BE2C (cell line): ENCODE measurements around the gene TNNT1.
"Not testable (repeated sequence)": the region's sequence is repeated elsewhere in the genome, so short reads cannot be mapped to it uniquely, and the experiment has no call there.

Source experiments
- DNase-seq: peaks from one replicate; pipeline ENCODE4 v3.0.0-alpha.2; 2020
- H3K27me3 ChIP-seq: fragments of 250-450 bp; sonication (Bioruptor Pico); 2 replicates; pipeline ENCODE4 v1.5.1; 2020; ENCODE audit warnings: mild to moderate bottlenecking
- H3K36me3 ChIP-seq: fragments of 250-450 bp; sonication (Bioruptor Pico); 2 replicates; pipeline ENCODE4 v1.5.1; 2020; ENCODE audit warnings: mild to moderate bottlenecking
- H3K4me1 ChIP-seq: fragments of 250-450 bp; sonication (Bioruptor Pico); 2 replicates; pipeline ENCODE4 v1.5.1; 2020
- H3K4me3 ChIP-seq: 2 replicates; pipeline ENCODE4 v1.5.1; 2011; ENCODE audit warnings: low read depth, low read length
- H3K9me3 ChIP-seq: fragments of 250-450 bp; sonication (Bioruptor Pico); 2 replicates; pipeline ENCODE4 v1.5.1; 2020
- TF ChIP-seq, protein P1 (sequence below): IDR thresholded peaks from 2 replicates; pipeline ENCODE4 v1.5.1; 2012; ENCODE audit warnings: mild to moderate bottlenecking, low read depth, low read length

TNNT1 gene

DNA sequence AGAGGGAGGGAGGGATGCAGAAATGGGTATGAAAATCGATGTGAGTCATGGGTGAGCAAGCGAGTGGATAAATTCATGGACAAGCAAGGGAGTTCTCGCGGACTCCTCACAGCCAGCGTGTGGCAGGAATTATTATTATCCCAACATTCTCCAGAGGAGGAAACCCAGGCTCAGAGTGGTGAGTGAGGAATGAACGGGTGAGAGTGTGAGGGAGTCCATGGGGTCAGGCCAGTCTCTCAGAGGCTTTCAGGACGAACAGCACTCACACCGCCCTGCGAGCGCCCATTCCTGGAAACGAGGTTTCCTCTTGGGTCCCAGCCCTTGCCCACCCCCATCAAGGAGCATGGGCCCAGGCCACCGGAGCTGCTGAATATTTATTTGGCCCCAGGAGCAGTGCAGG, 23.7 kb upstream of the TNNT1 start:
- Histone ChIP-seq H3K27me3 (peaks cover 48% of the 10 kb centered on the region), H3K4me1 (0 out of 2 replicates have a peak, but pooled peaks cover 2% of the 10 kb centered on the region), H3K9me3 (no peaks in the 10 kb centered on the region), H3K36me3 (no peaks in the 10 kb centered on the region), H3K4me3 (no peak overlapping the region)
- TF ChIP-seq, protein P1, sequence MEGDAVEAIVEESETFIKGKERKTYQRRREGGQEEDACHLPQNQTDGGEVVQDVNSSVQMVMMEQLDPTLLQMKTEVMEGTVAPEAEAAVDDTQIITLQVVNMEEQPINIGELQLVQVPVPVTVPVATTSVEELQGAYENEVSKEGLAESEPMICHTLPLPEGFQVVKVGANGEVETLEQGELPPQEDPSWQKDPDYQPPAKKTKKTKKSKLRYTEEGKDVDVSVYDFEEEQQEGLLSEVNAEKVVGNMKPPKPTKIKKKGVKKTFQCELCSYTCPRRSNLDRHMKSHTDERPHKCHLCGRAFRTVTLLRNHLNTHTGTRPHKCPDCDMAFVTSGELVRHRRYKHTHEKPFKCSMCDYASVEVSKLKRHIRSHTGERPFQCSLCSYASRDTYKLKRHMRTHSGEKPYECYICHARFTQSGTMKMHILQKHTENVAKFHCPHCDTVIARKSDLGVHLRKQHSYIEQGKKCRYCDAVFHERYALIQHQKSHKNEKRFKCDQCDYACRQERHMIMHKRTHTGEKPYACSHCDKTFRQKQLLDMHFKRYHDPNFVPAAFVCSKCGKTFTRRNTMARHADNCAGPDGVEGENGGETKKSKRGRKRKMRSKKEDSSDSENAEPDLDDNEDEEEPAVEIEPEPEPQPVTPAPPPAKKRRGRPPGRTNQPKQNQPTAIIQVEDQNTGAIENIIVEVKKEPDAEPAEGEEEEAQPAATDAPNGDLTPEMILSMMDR = no peak
- DNase-seq = no peak

DNA sequence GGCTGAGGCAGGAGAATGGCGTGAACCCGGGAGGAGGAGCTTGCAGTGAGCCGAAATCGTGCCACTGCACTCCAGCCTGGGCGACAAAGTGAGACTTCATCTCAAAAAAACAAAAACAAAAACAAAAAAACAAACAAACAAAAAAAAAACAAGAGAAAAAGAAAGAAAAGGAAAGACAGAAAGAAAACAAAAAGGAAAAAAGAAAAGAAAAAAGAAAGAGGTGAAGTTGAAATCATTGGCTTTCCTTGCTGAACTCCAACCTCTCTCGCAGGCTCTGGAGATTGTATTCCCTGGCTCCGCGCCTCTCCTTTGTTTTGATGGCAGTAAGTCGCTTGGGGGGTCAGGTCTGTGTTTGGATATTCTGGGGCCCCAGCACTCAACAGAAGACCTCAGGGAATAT, 23.3 kb upstream of the TNNT1 start:
- peaks cover 50% of the 10 kb centered on the region for H3K27me3 ChIP-seq
- H3K9me3 ChIP-seq, DNase-seq, H3K36me3 ChIP-seq, H3K4me1 ChIP-seq, H3K4me3 ChIP-seq: not testable (repeated sequence)

DNA sequence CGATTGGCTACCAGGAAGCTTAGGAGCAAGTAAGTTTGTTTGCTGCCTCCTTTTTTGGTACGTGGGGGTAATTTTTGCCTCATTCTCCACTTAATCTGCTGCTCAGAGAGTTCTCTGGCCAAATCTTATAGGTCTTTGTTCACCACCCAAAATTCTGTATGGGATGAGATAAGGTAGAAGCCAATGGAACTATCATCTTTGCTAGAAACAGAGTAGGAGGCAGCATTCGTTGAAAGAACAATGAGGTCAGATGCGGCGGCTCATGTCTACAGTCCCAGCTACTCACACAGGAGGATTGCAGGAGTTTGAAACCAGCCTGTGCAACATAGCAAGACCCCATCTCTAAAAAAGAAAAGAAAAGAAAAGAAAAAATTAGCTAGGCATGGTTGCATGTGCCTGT, 22.4 kb upstream of the TNNT1 start:
- no peaks in the 10 kb centered on the region for H3K9me3 ChIP-seq
- no peaks in the 10 kb centered on the region for H3K36me3 ChIP-seq
- no peak for DNase-seq
- peaks cover 50% of the 10 kb centered on the region for H3K27me3 ChIP-seq
- H3K4me1 ChIP-seq = 0 out of 2 replicates have a peak, but pooled peaks cover 2% of the 10 kb centered on the region
- H3K4me3 ChIP-seq = no peak overlapping the region
- TF ChIP-seq, protein P1 = no peak

DNA sequence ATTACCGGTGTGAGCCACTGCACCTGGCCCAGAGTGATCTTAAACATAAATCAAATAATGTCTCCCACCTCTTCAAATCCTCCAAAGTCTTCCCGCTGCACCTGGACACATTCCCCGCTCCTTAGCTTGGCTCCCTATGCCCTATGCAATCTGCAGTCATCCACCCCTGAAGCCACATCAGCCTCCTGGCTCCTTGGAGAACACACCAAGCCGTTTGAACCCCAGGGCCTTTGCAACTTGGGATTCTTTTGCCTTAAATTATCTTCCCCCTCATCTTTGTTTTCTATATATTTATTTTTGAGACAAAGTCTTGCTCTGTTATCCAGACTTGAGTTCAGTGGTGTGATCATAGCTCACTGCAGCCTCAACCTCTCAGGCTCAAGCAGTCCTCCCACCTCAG, 20.1 kb upstream of the TNNT1 start:
- no peaks in the 10 kb centered on the region for H3K4me1 ChIP-seq
- TF ChIP-seq, protein P1 = no peak
- DNase-seq = no peak
- H3K4me3 ChIP-seq = no peak overlapping the region
- no peaks in the 10 kb centered on the region for H3K9me3 ChIP-seq
- H3K27me3 ChIP-seq = peaks cover 50% of the 10 kb centered on the region
- no peaks in the 10 kb centered on the region for H3K36me3 ChIP-seq

DNA sequence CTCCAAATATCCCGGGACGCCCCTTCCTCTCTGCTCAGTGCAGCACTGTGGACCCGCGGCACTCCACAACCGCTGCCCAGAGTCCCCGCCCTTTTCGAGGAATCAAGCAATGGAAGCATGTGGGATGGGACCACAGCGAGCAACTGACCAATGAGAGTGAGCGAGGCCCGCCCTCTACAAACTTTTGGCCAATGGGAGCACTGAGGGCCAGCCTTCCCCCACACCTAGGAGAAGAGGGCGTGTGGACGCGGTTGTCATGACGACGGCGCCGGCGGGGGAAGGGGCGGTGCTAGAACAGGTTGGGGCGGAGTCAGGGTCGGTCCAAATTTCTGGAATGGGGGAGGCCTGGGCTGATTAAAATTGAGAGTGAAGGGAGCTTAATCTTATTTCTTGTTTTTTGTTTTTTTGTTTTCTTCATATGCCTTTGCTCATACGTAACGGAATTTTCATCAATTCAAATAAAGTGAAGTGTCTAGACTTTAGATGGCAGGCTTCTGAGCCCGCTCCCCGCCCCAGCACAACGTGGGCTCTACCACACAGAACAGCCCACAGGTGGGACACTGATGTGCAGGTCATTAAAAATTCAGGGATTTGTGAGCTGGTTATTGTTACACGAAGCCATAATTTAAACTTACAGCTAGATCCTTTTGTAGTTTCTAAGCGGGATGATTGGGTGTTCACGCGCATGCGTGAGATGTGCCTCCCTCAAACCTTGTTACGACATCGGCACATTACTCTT, 17.7 kb upstream of the TNNT1 start, which contains the start of gene DNAAF3:
Gene DNAAF3 (minus strand): TSS at position 84 of the 739 bp plus-strand sequence. CDS start 200 bp downstream, outside the sequence.
- TF ChIP-seq, protein P1 = no peak
- no peaks in the 10 kb centered on the region for H3K4me1 ChIP-seq
- H3K4me3 ChIP-seq = peak within 1 kb of the TSS; percentile 56
- H3K9me3 ChIP-seq = no peaks in the 10 kb centered on the region
- DNase-seq = peak; percentile 98
- H3K36me3 ChIP-seq = no peaks in the 10 kb centered on the region
- peaks cover 39% of the 10 kb centered on the region for H3K27me3 ChIP-seq

- peak overlapping the region; percentile 56 for H3K4me3 ChIP-seq
- DNase-seq = peak; percentile 84
- H3K36me3 ChIP-seq = no peaks in the 10 kb centered on the region
- H3K27me3 ChIP-seq = peaks cover 39% of the 10 kb centered on the region
- H3K4me1 ChIP-seq = no peaks in the 10 kb centered on the region
- H3K9me3 ChIP-seq = no peaks in the 10 kb centered on the region
- TF ChIP-seq, protein P1 = peak; percentile 77
These were observed 17.0 kb upstream of the TNNT1 start for GRCh38 chr19:55165952-55166529.
